Measurements from ENCODE around the gene EXOC4. TPM values are rescaled to one million over a fixed set of nuclear protein-coding genes. Genes with fewer than 3 reads are reported as not detected.
A peak's percentile ranks its signal among the peaks of the same experiment; 100 is the strongest.

EXOC4 gene
- total RNA-seq, 1 experiment from 2014 or later: 75.8 TPM

- peaks cover 6 to 21% (median 13%) of the 10 kb centered on the region in 3 experiments for H3K36me3 Mint-ChIP-seq (ENCODE audit: insufficient read depth in 1 of 3, low read depth in 3 of 3)
- Histone ChIP-seq H3K23ac (ENCODE audit: insufficient read length, low read depth, low read length) (no peak overlapping the region), H3K9me3 (ENCODE audit: control insufficient read depth, low read depth, low read length) (no peaks in the 10 kb centered on the region), H3K56ac (ENCODE audit: insufficient read length, low read depth, low read length) (no peak overlapping the region), H3K27ac (ENCODE audit: insufficient read length, low read depth, low read length) (no peak overlapping the region), H2AK5ac (ENCODE audit: insufficient read length, low read length) (no peak overlapping the region), H3K14ac (ENCODE audit: insufficient read depth, low read length) (no peak overlapping the region), H3K4ac (ENCODE audit: low read depth, low read length) (no peak overlapping the region), H3K79me1 (ENCODE audit: insufficient read depth, low read depth, low read length, poor library complexity, severe bottlenecking) (no peaks in the 10 kb centered on the region), H3K23me2 (ENCODE audit: insufficient read length, low read depth, low read length, poor library complexity, severe bottlenecking) (no peaks in the 10 kb centered on the region), H3K4me1 (ENCODE audit: insufficient read depth, low read length) (no peaks in the 10 kb centered on the region; the same call in 1 of the 2 replicates), H4K5ac (ENCODE audit: insufficient read length, low read depth, low read length) (no peak overlapping the region), H4K91ac (ENCODE audit: insufficient read length, low read depth, low read length) (no peak overlapping the region), H3K27me3 (ENCODE audit: insufficient read depth, low read length) (no peaks in the 10 kb centered on the region), H3T11ph (ENCODE audit: low read length) (no peak overlapping the region), H2AFZ (ENCODE audit: low read length) (no peak overlapping the region), H2BK5ac (ENCODE audit: insufficient read length, low read length) (no peak overlapping the region), H4K20me1 (ENCODE audit: control insufficient read depth, insufficient read depth, insufficient read length) (no peaks in the 10 kb centered on the region), H2BK20ac (ENCODE audit: low read depth, low read length, poor library complexity, severe bottlenecking) (no peak overlapping the region), H3K4me2 (ENCODE audit: insufficient read depth, insufficient read length, low read length) (no peak overlapping the region), H3K79me2 (ENCODE audit: insufficient read depth, low read length) (no peaks in the 10 kb centered on the region), H2BK12ac (ENCODE audit: insufficient read length, low read depth, low read length) (no peak overlapping the region), H4K8ac (replicated peaks; ENCODE audit: insufficient read length, low read depth, low read length) (no peak overlapping the region), H3K9ac (ENCODE audit: extremely low read depth, insufficient read length, low read length) (no peak overlapping the region), H2BK15ac (ENCODE audit: low read depth, low read length) (no peak overlapping the region), H3K18ac (ENCODE audit: insufficient read length, low read depth, low read length) (no peak overlapping the region), H2BK120ac (ENCODE audit: low read depth, low read length, poor library complexity, severe bottlenecking) (no peak overlapping the region)
- peak overlapping the region in 1 of 3 experiments; percentile 37; a peak in 3 of 7 replicates for H3K27ac Mint-ChIP-seq
- no peak for TF ChIP-seq CTCF (conservative IDR thresholded peaks at IDR 0.05)
- no CpG with 5 or more reads among the region's 2 CpGs for WGBS (ENCODE audit: extremely low coverage, insufficient read length, low lambda C conversion rate)
- peaks cover 26 to 33% of the 10 kb centered on the region in 2 experiments for H3K4me1 Mint-ChIP-seq
- H3K9me3 Mint-ChIP-seq: peaks cover 12 to 15% of the 10 kb centered on the region in 2 experiments
- H3K4me3 Mint-ChIP-seq: no peak overlapping the region
- no peak for DNase-seq
- H3K27me3 Mint-ChIP-seq (ENCODE audit: low read depth): no peaks in the 10 kb centered on the region
Measured at GRCh38 chr7:134051020-134051419, 798.1 kb downstream of the EXOC4 start.
